AG10803 (cell line): ENCODE results near the gene GRHL3.
"Not testable (repeated sequence)": the region's sequence is repeated elsewhere in the genome, so short reads cannot be mapped to it uniquely, and the experiment has no call there.

ENCODE experiments used
- DNase-seq: peaks from one replicate; pipeline ENCODE4 v3.0.0; 2010; ENCODE audit warnings: low read depth
- H3K4me3 ChIP-seq: 2 replicates; pipeline ENCODE4 v1.5.1; 2011; ENCODE audit warnings: mild to moderate bottlenecking, low read length, control low read depth
- TF ChIP-seq, protein P1 (sequence below): conservative IDR thresholded peaks from 2 replicates; pipeline ENCODE4 v1.5.1; 2011; ENCODE audit warnings: mild to moderate bottlenecking, low read length, control low read depth, inconsistent platforms

The GRHL3 gene

GRCh38 chr1:24319312-24319863 is at the start of gene GRHL3:
Gene GRHL3 (plus strand): TSS chr1:24319357. CDS start chr1:24319552, 195 bp downstream.
- TF ChIP-seq, protein P1, sequence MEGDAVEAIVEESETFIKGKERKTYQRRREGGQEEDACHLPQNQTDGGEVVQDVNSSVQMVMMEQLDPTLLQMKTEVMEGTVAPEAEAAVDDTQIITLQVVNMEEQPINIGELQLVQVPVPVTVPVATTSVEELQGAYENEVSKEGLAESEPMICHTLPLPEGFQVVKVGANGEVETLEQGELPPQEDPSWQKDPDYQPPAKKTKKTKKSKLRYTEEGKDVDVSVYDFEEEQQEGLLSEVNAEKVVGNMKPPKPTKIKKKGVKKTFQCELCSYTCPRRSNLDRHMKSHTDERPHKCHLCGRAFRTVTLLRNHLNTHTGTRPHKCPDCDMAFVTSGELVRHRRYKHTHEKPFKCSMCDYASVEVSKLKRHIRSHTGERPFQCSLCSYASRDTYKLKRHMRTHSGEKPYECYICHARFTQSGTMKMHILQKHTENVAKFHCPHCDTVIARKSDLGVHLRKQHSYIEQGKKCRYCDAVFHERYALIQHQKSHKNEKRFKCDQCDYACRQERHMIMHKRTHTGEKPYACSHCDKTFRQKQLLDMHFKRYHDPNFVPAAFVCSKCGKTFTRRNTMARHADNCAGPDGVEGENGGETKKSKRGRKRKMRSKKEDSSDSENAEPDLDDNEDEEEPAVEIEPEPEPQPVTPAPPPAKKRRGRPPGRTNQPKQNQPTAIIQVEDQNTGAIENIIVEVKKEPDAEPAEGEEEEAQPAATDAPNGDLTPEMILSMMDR, result no peak
- no peak for DNase-seq
- no peak within 1 kb of the TSS for H3K4me3 ChIP-seq

- not testable (repeated sequence) for DNase-seq, H3K4me3 ChIP-seq
Observed at GRCh38 chr1:24274203-24275103, 44.7 kb upstream of the GRHL3 start.

DNA sequence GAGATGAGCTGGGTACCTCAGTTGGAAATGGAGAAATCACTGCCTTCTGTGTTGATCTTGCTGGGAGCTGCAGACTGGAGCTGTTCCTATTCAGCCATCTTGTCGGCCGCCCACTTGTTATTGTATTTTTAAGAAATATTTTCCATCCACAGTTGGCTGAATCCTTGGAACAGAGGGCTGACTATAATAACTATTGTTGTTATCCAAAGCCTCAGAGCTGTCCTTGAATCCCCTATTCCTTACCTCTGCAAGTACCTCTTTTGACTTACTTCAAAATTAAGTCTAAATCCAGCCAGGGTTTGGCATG is 44.1 kb upstream of the GRHL3 start:
- no peak overlapping the region for H3K4me3 ChIP-seq
- TF ChIP-seq, protein P1, result no peak
- DNase-seq, result no peak

- TF ChIP-seq, protein P1, result no peak
- DNase-seq, result peak; percentile 69
- no peak overlapping the region for H3K4me3 ChIP-seq
Observed at GRCh38 chr1:24275510-24275909, 43.6 kb upstream of the GRHL3 start.

- TF ChIP-seq, protein P1, result no peak
- no peak for DNase-seq
Observed at GRCh38 chr1:24276791-24277190, 42.4 kb upstream of the GRHL3 start.

GRCh38 chr1:24277420-24278169 is 41.6 kb upstream of the GRHL3 start:
- TF ChIP-seq, protein P1, result no peak
- H3K4me3 ChIP-seq, result no peak overlapping the region
- peak; percentile 90 for DNase-seq

More at GRCh38 chr1:24276791-24277190, 42.4 kb upstream of the GRHL3 start:
- no peak overlapping the region for H3K4me3 ChIP-seq

DNA sequence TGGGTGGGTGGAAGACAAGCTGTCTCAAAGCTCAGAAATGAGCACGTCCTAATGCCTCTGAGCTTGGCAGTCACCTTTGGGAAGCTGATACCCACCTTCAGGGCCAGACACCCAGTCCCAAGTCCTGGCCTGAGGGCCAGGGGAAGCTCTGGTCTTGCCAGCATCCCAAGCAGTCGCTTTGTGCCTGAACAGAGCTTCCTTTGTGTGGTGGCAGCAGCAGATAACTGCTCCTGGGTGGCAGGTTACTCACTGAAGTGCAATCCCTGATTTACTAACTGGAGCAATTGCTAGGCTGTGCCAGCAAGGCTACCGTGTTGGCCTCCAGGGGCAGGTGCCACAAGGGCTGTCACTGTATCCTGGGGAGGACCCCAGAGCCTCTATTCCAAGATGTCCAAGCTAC is 40.4 kb upstream of the GRHL3 start:
- no peak for DNase-seq
- TF ChIP-seq, protein P1, result no peak

More for the DNA sequence above, 40.4 kb upstream of the GRHL3 start:
- no peak overlapping the region for H3K4me3 ChIP-seq
